ENCODE data around the gene QRFP.

Gene QRFP

DNA sequence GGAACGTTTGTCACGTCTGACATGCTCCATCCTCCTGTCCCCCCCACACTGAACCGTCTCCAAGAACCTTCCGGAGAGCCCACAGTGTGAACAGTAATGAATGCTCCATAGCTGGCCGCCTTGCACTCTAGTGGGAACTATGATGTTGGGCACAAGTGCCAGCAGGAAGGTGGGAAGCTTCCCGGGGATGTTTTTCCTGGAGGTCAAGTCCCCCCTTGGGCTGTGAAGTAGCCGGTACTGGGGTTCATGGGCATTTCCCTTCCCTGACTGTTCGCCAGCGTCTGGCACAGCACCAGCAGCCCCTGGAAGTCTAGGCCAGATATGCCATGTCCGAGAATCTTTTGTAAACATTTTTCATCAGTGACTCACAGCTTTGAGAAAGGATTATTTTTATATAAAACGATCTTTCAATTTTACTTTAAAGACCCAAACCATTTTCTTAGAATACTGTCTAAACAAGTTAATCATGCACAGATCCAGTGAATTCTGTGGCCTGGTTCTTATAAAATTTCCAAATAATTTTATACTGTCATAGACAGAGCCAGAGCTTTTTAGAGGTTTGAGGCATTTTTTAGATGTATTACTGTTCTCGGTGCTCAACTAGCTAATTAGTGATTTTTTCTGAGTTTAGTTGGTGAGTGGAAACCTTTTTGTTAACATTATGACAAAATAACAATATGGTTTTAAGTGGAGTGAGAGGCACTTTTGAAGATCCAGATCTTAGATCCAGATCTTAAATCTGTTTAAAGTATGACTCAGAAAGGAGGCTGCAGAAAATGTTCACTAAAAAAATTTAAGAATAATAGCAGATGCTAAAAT, 49.9 kb downstream of the QRFP start:
- intact Hi-C loops (cut with DNase I) = no loop called here
- DNase-seq = peak in 34 of 42 donors; percentile 28 to 79 (median 55)

DNA sequence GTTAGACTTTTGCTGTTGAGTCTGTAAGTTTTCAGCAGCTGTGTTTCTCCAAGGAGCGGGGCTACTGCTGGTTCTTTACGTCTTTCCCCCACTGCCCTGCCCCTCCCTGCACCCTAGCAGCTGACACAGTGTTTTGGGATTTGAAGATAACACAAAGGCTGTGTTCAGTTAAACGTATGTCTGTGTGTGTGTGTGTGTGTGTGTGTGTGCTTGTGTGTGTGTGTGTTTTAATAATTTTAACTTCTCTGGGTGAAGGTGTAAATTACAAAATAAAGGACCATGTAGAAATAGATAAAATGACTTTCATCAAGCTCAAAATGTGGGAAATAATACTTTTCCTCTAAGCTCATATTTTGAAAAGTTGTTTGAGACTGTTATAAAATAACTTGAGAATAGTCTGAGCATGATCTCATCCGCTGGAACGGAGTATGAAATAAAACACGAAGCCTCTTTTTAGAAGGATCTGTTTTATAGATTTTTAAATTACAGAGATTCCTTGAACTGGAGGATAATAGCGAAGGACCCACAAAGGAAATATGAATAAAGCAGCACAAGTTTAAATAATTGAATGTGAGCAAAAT, 50.6 kb downstream of the QRFP start:
- DNase-seq = peak in 6 of 42 donors; percentile 27 to 57 (median 46)
- intact Hi-C loops (cut with DNase I) = no loop called here

DNA sequence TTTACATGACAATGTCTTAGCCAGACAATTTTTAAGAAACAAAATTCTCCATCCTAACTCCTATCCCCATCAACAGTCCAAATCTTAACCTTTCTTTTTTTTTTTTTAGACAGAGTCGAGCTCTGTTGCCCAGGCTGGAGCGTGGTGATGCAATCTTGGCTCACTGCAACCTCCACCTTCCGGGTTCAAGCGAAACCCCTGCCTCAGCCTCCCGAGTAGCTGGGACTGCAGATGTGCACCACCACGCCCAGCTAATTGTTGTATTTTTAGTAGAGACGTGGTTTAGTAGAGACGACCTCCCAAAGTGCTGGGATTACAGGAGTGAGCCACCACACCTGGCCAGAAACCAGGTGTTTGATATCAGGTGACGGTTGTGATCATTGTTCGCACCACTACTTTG, 51.4 kb downstream of the QRFP start:
- no peak for DNase-seq
- intact Hi-C loops (cut with DNase I) = no loop called here

DNA sequence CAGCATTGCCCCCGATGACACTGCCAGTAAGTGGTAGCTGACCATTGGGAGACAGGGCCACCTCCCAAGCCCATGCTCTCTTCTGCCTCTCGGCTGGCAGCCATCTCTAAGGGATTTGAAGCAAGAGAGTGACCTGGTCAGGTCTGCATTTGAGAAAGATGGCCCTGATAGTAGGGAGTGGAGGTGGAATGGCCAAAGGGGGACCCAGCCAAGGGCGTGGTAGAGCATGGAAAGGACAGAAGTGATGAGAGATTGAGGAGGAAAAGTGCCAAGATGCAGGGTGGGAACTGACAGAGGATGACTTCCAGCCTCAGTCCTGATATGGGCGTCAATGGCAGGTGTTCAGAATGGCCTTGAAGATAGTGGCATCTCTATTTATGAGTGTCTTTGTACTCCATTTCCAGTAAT, 52.6 kb downstream of the QRFP start:
- intact Hi-C loops (cut with DNase I) = no loop called here
- no peak for DNase-seq

DNA sequence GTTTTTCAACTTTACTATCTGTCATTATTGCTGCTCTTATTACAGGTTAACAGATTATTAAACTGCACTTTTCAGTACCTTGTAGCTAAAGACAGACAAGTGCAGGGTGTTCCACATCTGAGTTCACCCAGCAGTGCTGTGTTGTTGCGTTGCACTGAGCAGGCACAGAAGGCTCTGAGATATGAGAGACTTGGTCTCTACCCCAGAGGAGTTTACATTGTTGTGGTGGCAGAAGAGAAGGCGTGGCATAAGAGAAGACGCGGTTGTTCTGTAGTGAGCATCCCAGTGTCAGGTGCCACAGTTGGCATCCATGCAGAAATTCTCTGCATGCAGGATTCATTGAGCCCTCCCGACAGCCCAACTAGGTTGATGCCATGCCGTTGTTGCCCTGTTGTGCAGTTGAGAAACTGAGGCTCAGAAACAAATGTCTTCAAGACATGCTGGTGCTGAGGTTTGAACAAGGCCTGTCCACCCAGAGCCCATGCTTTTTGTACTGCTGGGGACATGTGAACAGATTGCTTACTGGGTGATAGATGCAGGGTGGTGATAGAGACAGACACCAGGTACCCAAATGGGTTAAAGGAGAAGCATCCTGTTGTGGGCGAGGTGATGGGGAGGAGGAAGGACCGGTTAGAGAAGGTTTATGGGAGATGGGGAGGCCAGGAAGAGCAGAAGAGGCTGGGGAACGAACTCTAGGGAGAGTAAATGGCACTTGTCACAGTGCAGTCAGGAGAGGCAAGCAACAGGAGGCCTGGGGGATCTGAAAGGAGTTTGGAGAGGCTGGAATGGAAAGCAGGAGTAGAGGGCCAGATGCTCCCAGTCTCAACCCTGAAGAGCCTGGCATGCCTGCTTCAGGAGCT, 53.3 kb downstream of the QRFP start:
- intact Hi-C loops (cut with DNase I) = no loop called here
- no peak for DNase-seq

All from head of caudate nucleus (tissue), 42 donors.